Left ventricle myocardium inferior (tissue), 1 donor: ENCODE measurements around the gene DAB1. TPM values are rescaled to one million over a fixed set of nuclear protein-coding genes. Genes with fewer than 3 reads are reported as not detected.
"Not testable (repeated sequence)": the region's sequence is repeated elsewhere in the genome, so short reads cannot be mapped to it uniquely, and the experiment has no call there.

Experiments
- DNase-seq: peaks from one replicate; pipeline ENCODE4 v3.0.0-alpha.2; 2020
- H3K27ac ChIP-seq: fragments of 200-600 bp; replicated peaks from 2 replicates; pipeline ENCODE4 v1.8.0; 2021
- H3K27me3 ChIP-seq: fragments of 200-600 bp; 2 replicates; pipeline ENCODE4 v1.8.0; 2021; ENCODE audit warnings: low read depth
- H3K36me3 ChIP-seq: fragments of 200-600 bp; 2 replicates; pipeline ENCODE4 v1.8.0; 2021
- H3K4me1 ChIP-seq: fragments of 200-600 bp; 2 replicates; pipeline ENCODE4 v1.8.0; 2021
- H3K4me3 ChIP-seq: fragments of 200-600 bp; 2 replicates; pipeline ENCODE4 v1.8.0; 2021; ENCODE audit warnings: mild to moderate bottlenecking, moderate library complexity
- H3K9me3 ChIP-seq: fragments of 200-600 bp; replicated peaks from 2 replicates; pipeline ENCODE4 v1.8.0; 2021
- intact Hi-C: fragments of 100-400 bp; cut with micrococcal nuclease; formaldehyde crosslinking; loops from one replicate; pipeline ENCODE4 v1.11.0; 2022
- total RNA-seq: library from RNA; stranded (reverse); fragmentation: NEBNext Ultra II Directional; extraction: Animal tissue kit (Norgen Biotek cat#: 25700); gene quantifications from one replicate; pipeline ENCODE4 v1.2.1, GENCODE V29; 2021
- TF ChIP-seq, protein P1 (sequence below): fragments of 200-600 bp; IDR thresholded peaks from 2 replicates; pipeline ENCODE4 v1.8.0; 2021; ENCODE audit warnings: antibody characterized with exemption, mild to moderate bottlenecking, borderline replicate concordance
- donor health status: DM: no; HTN: yes; CAD: no; lungs with severe emphysema.

Gene DAB1
- total RNA-seq, 1 donor from 2014 or later, result 0.77 TPM

DNA sequence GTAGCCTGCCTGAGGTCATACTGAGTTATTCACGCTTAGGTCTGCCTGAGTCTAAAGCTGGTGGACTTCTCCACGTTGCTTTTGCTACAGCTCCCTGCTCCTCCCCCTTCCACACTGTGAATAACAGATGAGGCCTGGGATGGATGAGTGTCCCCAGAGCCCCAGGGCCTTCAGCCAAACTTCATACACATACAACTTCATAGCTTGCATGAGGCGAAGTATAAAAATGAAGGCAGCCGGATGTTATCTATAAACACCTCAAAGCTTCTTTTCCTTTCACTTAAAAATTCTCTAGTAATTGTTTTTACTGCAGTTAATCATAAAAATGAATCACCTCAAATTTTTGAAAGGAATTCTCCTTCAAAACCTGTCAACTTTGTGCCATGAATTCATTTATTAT lies 70.2 kb downstream of the DAB1 start:
- intact Hi-C loops, result no loop called here

GRCh38 chr1:57350610-57351009 lies 73.2 kb downstream of the DAB1 start:
- Histone ChIP-seq H3K27ac (no peak overlapping the region), H3K9me3 (no peaks in the 10 kb centered on the region), H3K27me3 (no peaks in the 10 kb centered on the region), H3K4me1 (peaks cover 37% of the 10 kb centered on the region), H3K4me3 (no peak overlapping the region), H3K36me3 (no peaks in the 10 kb centered on the region)
- no peak for DNase-seq
- TF ChIP-seq, protein P1, sequence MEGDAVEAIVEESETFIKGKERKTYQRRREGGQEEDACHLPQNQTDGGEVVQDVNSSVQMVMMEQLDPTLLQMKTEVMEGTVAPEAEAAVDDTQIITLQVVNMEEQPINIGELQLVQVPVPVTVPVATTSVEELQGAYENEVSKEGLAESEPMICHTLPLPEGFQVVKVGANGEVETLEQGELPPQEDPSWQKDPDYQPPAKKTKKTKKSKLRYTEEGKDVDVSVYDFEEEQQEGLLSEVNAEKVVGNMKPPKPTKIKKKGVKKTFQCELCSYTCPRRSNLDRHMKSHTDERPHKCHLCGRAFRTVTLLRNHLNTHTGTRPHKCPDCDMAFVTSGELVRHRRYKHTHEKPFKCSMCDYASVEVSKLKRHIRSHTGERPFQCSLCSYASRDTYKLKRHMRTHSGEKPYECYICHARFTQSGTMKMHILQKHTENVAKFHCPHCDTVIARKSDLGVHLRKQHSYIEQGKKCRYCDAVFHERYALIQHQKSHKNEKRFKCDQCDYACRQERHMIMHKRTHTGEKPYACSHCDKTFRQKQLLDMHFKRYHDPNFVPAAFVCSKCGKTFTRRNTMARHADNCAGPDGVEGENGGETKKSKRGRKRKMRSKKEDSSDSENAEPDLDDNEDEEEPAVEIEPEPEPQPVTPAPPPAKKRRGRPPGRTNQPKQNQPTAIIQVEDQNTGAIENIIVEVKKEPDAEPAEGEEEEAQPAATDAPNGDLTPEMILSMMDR, result no peak
- intact Hi-C loops, result no loop called here

More for the DNA sequence above, 70.2 kb downstream of the DAB1 start:
- no peak for DNase-seq
- Histone ChIP-seq H3K4me1 (peaks cover 24% of the 10 kb centered on the region), H3K4me3 (no peak overlapping the region), H3K9me3 (peaks cover 11% of the 10 kb centered on the region), H3K36me3 (no peaks in the 10 kb centered on the region), H3K27ac (no peak overlapping the region), H3K27me3 (no peaks in the 10 kb centered on the region)
- TF ChIP-seq, protein P1, result no peak

DNA sequence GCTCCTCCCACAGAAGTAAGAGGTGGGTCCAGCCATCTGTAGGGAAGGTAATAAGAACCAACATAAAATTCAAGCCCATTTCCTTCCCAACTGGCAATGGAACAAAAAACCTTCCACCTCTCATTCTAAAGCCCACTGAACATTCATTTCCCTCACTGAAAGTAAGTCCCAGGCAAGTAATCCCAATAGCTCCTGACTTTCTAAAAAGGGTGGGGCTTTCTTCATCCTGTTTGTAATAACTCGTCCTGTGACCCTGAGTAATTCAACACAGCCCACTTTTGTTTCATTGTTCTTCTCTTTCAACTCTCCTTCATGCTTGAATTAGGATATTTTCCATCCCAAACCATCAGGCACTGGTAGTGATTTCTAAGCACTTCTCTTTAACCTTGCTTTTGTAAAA lies 74.9 kb downstream of the DAB1 start:
- intact Hi-C loops, result no loop called here

DNA sequence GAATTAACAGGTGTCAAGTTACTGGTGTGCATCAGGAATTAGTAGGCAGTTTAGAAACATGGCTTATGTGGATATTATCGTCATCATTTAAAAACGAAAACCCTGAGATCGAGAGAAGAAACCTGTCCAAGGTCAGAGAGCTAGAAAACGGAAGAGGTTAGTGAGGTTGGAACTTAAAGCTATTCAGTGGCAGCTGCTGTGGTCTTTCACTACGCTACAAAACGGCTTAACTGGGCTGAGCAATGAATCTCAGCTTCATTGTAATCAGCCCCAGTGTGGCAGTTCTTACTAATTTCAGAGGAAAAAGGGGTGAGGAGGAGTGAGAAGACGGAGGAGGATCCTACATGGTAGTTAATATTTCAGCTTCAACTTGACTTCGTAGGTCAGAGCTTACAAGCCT lies 77.9 kb downstream of the DAB1 start:
- TF ChIP-seq, protein P1, result no peak
- Histone ChIP-seq H3K4me3 (no peak overlapping the region), H3K36me3 (no peaks in the 10 kb centered on the region), H3K4me1 (peaks cover 39% of the 10 kb centered on the region), H3K27ac (no peak overlapping the region), H3K9me3 (no peaks in the 10 kb centered on the region), H3K27me3 (no peaks in the 10 kb centered on the region)
- intact Hi-C loops, result no loop called here
- no peak for DNase-seq

More for the DNA sequence above, 74.9 kb downstream of the DAB1 start:
- H3K4me1 ChIP-seq, result peaks cover 42% of the 10 kb centered on the region
- DNase-seq, result no peak
- H3K36me3 ChIP-seq, result no peaks in the 10 kb centered on the region
- TF ChIP-seq, protein P1, result no peak
- H3K27ac ChIP-seq, result no peak overlapping the region
- no peak overlapping the region for H3K4me3 ChIP-seq
- H3K27me3 ChIP-seq, result no peaks in the 10 kb centered on the region
- no peaks in the 10 kb centered on the region for H3K9me3 ChIP-seq

DNA sequence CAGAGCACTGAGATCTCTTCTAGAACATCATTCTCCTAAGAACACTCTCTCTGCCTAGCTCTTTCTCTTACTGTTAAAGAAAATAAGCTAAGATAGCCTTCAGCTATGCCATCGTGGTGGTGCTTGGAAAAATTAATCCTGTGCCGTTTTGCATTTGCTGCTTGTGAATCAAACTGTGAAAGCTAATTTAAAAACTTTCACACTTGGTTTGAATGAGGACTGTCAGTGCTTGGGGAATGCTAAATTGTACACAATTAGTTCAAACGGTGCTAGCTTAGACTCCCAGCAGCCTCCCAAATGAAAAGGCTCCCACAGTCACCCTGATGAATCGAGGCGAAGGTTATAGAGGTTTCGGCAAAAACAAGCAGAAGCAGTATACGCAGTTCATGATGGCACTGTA lies 79.6 kb downstream of the DAB1 start:
- intact Hi-C loops, result no loop called here
- DNase-seq, result no peak
- Histone ChIP-seq H3K4me1 (peaks cover 24% of the 10 kb centered on the region), H3K27ac (no peak overlapping the region), H3K9me3 (no peaks in the 10 kb centered on the region), H3K27me3 (no peaks in the 10 kb centered on the region), H3K4me3 (no peak overlapping the region), H3K36me3 (no peaks in the 10 kb centered on the region)
- TF ChIP-seq, protein P1, result no peak

- H3K4me3 ChIP-seq, H3K9me3 ChIP-seq, H3K27ac ChIP-seq, H3K36me3 ChIP-seq, intact Hi-C loops, H3K27me3 ChIP-seq, DNase-seq: not testable (repeated sequence)
- H3K4me1 ChIP-seq, result peaks cover 16% of the 10 kb centered on the region
Measured at GRCh38 chr1:57343298-57343915, 80.5 kb downstream of the DAB1 start.
